Spleen (tissue), 7 donors: ENCODE results near the gene ANKK1.

Experiments
- CTCF ChIP-seq, 11 experiments: fragments of 200-600 bp in 7 of 11; fragments of 450-650 bp in 4 of 11; sonication (generic) in 4 of 11; IDR thresholded peaks in 8 of 11; conservative IDR thresholded peaks in 3 of 11; 1 replicate in 7 of 11; 2 replicates in 4 of 11; pipeline versions ENCODE4 v1.4.0 to v1.8.0; 2016 to 2021; ENCODE audit warnings: antibody characterized with exemption in 11 of 11, inconsistent platforms in 4 of 11, mild to moderate bottlenecking in 1 of 11
- POLR2A ChIP-seq, 3 donors: fragments of 450-650 bp; IDR thresholded peaks; one replicate each; pipeline ENCODE4 v1.5.1; 2017; ENCODE audit warnings: antibody characterized with exemption in 3 of 3, mild to moderate bottlenecking in 1 of 3
- POLR2AphosphoS5 ChIP-seq, 3 donors: sonication (generic); formaldehyde crosslinking; IDR thresholded peaks; one replicate each; pipeline ENCODE4 v1.5.1; 2017; ENCODE audit warnings: antibody characterized with exemption in 3 of 3
- donor health status: DM: no; HTN: no; CAD: no; lungs with moderate emphysema.
- donor health status: DM: no; HTN: no; CAD: no.
- donor health status: DM: no; HTN: no; CAD: no.

DNA sequence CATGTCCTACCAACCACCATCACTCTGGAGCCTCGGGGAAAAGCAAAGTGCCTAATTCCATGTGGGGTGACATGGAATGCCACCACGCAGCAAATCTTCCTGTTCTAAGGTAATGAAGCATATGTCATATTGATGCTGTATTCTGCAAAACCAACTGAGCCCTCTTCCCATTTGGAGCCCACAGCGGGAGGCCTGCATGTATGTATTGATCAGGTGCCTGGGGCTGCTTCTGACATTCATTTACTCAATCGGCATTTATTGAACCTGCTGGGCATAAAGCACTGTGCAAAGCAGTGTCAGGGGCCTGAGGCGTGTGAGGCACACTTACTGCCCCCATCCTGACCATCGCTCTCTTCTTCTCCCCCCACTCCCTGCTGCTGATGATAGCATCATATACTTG lies 39.1 kb downstream of the ANKK1 start:
- TF ChIP-seq CTCF (IDR thresholded peaks at IDR 0.05 in 8 of 11, conservative IDR thresholded peaks at IDR 0.05 in 3 of 11) (no peak), POLR2AphosphoS5 (IDR thresholded peaks at IDR 0.05) (no peak), POLR2A (IDR thresholded peaks at IDR 0.05) (no peak)
